GM12878 (cell line): ENCODE measurements around the gene EIF2S2. TPM values are rescaled to one million over a fixed set of nuclear protein-coding genes. Genes with fewer than 3 reads are reported as not detected.

ENCODE experiments used
- BHLHE40 ChIP-seq, 2 experiments: fragments of 450-650 bp in 1 of 2; IDR thresholded peaks; 2 replicates each; pipeline ENCODE4 v1.6.1; 2011 to 2017; ENCODE audit warnings: low read depth in 2 of 2, borderline replicate concordance in 1 of 2, improper control_type of control experiment in 1 of 2, low read length in 1 of 2, mild to moderate bottlenecking in 1 of 2
- CEBPZ ChIP-seq: fragments of 150-350 bp; IDR thresholded peaks from 2 replicates; pipeline ENCODE4 v1.6.1; 2016; ENCODE audit warnings: low read depth, low read length
- EGR1 ChIP-seq, 2 experiments: IDR thresholded peaks; 1 replicate in 1 of 2; 2 replicates in 1 of 2; pipeline ENCODE4 v1.6.1; 2011 to 2012; ENCODE audit warnings: low read depth in 2 of 2, low read length in 2 of 2, borderline replicate concordance in 1 of 2, mild to moderate bottlenecking in 1 of 2, moderate library complexity in 1 of 2
- GABPA ChIP-seq: IDR thresholded peaks from 2 replicates; pipeline ENCODE4 v1.6.1; 2014; ENCODE audit warnings: antibody characterized with exemption, low read depth, mild to moderate bottlenecking, inconsistent platforms
- HDGF ChIP-seq: fragments of 450-650 bp; IDR thresholded peaks from 2 replicates; pipeline ENCODE4 v1.6.1; 2016; ENCODE audit warnings: antibody characterized with exemption
- MEF2A ChIP-seq: IDR thresholded peaks from 2 replicates; pipeline ENCODE4 v1.6.1; 2011; ENCODE audit warnings: low read depth, mild to moderate bottlenecking, low read length, moderate library complexity; ENCODE audit not compliant: insufficient read depth
- MLLT1 ChIP-seq: fragments of 450-650 bp; IDR thresholded peaks from 2 replicates; pipeline ENCODE4 v1.6.1; 2016; ENCODE audit warnings: mild to moderate bottlenecking
- NBN ChIP-seq: fragments of 450-650 bp; IDR thresholded peaks from 2 replicates; pipeline ENCODE4 v1.6.1; 2016
- NFYB ChIP-seq: IDR thresholded peaks from 2 replicates; pipeline ENCODE4 v1.6.1; 2011; ENCODE audit warnings: low read depth, mild to moderate bottlenecking, low read length, improper control_type of control experiment, moderate library complexity; ENCODE audit not compliant: insufficient read depth
- NR2C2 ChIP-seq: IDR thresholded peaks from 2 replicates; pipeline ENCODE4 v1.6.1; 2011; ENCODE audit warnings: borderline replicate concordance, low read depth; ENCODE audit not compliant: control insufficient read depth, insufficient read length
- NR2F1 ChIP-seq: fragments of 450-650 bp; conservative IDR thresholded peaks from 2 replicates; pipeline ENCODE4 v1.6.1; 2017; ENCODE audit warnings: mild to moderate bottlenecking
- SMAD5 ChIP-seq: IDR thresholded peaks from 2 replicates; pipeline ENCODE4 v1.6.1; 2016; ENCODE audit warnings: antibody characterized with exemption, low read depth
- ZZZ3 ChIP-seq: IDR thresholded peaks from 2 replicates; pipeline ENCODE4 v1.6.1; 2011; ENCODE audit warnings: low read depth; ENCODE audit not compliant: control insufficient read depth, insufficient read length
- polyA plus RNA-seq, 11 experiments: library from polyadenylated mRNA; depleted of rRNA in 4 of 11; unstranded in 6 of 11; stranded (reverse) in 5 of 11; fragments of >200 nt; fragmentation: Nextera tagmentation in 4 of 11; fragmentation: Illumina TruSeq in 1 of 11; extraction: Ambion mirVana in 4 of 11; extraction: Trizol in 1 of 11; gene quantifications; 1 replicate in 1 of 11; 2 replicates in 10 of 11; pipeline versions ENCODE4 v1.2.1 to v1.2.3, GENCODE V29; 2011 to 2016; ENCODE audit warnings: inconsistent platforms in 2 of 11, missing spikeins in 2 of 11, low read depth in 1 of 11
- total RNA-seq, 4 experiments: library from RNA; depleted of rRNA in 3 of 4; stranded (reverse); fragments of >200 nt in 3 of 4; fragmentation: Illumina TruSeq in 1 of 4; extraction: Trizol in 1 of 4; gene quantifications; 2 replicates each; pipeline versions ENCODE4 v1.2.1 to v1.2.3, GENCODE V29; 2013 to 2021
- TF ChIP-seq, protein P1 (sequence below): fragments of 450-650 bp; IDR thresholded peaks from 2 replicates; pipeline ENCODE4 v1.6.1; 2017; ENCODE audit warnings: mild to moderate bottlenecking

EIF2S2 gene
- total and polyA plus RNA-seq, 10 of the 15 experiments (the other 5 are each of a cell fraction or from before 2014, with no cell fraction given): 60.2 to 153 (median 84.3) TPM

- no peak for TF ChIP-seq BHLHE40 (IDR thresholded peaks at IDR 0.05; ENCODE audit: borderline replicate concordance in 1 of 2, low read depth in 2 of 2, low read length in 1 of 2)
- no peak for TF ChIP-seq NR2F1
- TF ChIP-seq NR2C2: no peak
- no peak for TF ChIP-seq NBN
- no peak for TF ChIP-seq MLLT1
- no peak for TF ChIP-seq CEBPZ
- TF ChIP-seq SMAD5: no peak
- TF ChIP-seq NFYB: no peak
- TF ChIP-seq GABPA: no peak
- TF ChIP-seq MEF2A: no peak
- TF ChIP-seq, protein P1, sequence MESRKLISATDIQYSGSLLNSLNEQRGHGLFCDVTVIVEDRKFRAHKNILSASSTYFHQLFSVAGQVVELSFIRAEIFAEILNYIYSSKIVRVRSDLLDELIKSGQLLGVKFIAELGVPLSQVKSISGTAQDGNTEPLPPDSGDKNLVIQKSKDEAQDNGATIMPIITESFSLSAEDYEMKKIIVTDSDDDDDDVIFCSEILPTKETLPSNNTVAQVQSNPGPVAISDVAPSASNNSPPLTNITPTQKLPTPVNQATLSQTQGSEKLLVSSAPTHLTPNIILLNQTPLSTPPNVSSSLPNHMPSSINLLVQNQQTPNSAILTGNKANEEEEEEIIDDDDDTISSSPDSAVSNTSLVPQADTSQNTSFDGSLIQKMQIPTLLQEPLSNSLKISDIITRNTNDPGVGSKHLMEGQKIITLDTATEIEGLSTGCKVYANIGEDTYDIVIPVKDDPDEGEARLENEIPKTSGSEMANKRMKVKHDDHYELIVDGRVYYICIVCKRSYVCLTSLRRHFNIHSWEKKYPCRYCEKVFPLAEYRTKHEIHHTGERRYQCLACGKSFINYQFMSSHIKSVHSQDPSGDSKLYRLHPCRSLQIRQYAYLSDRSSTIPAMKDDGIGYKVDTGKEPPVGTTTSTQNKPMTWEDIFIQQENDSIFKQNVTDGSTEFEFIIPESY: no peak
- no peak for TF ChIP-seq EGR1 (IDR thresholded peaks at IDR 0.05; ENCODE audit: borderline replicate concordance in 1 of 2, low read depth in 2 of 2, low read length in 2 of 2)
- no peak for TF ChIP-seq ZZZ3
- no peak for TF ChIP-seq HDGF
Measured at GRCh38 chr20:34091637-34092200, 20.3 kb downstream of the EIF2S2 start (continued).
